Endothelial cell (in vitro differentiated cells): ENCODE data around the gene HOXC11. TPM values are rescaled to one million over a fixed set of nuclear protein-coding genes. Genes with fewer than 3 reads are reported as not detected.
A peak's percentile ranks its signal among the peaks of the same experiment; 100 is the strongest.

Source experiments
- DNase-seq: peaks from one replicate; pipeline ENCODE4 v3.0.0; 2021; ENCODE audit warnings: low spot score
- H3K27ac Mint-ChIP-seq: one replicate; pipeline ENCODE4 v1.8.0; 2021; ENCODE audit warnings: mixed read lengths, inconsistent platforms; ENCODE audit not compliant: unreplicated experiment
- H3K27me3 Mint-ChIP-seq: one replicate; pipeline ENCODE4 v1.8.0; 2021; ENCODE audit warnings: mild to moderate bottlenecking, moderate library complexity, mixed read lengths, inconsistent platforms; ENCODE audit not compliant: unreplicated experiment
- H3K36me3 Mint-ChIP-seq: one replicate; pipeline ENCODE4 v1.8.0; 2021; ENCODE audit warnings: mild to moderate bottlenecking, low read depth, mixed read lengths, inconsistent platforms; ENCODE audit not compliant: unreplicated experiment
- H3K4me1 Mint-ChIP-seq: one replicate; pipeline ENCODE4 v1.8.0; 2021; ENCODE audit warnings: mild to moderate bottlenecking, mixed read lengths, inconsistent platforms; ENCODE audit not compliant: unreplicated experiment
- H3K4me3 Mint-ChIP-seq: one replicate; pipeline ENCODE4 v1.8.0; 2021; ENCODE audit warnings: mild to moderate bottlenecking, mixed read lengths, inconsistent platforms; ENCODE audit not compliant: unreplicated experiment
- H3K9me3 Mint-ChIP-seq: one replicate; pipeline ENCODE4 v1.8.0; 2021; ENCODE audit warnings: mixed read lengths, inconsistent platforms; ENCODE audit not compliant: unreplicated experiment
- total RNA-seq: library from RNA; stranded (reverse); fragmentation: NEBNext Ultra II Directional; extraction: Animal tissue kit (Norgen Biotek cat#: 25700); gene quantifications from one replicate; pipeline ENCODE4 v1.2.1, GENCODE V29; 2021; ENCODE audit not compliant: unreplicated experiment
- TF ChIP-seq, protein P1 (sequence below): fragments of 200-600 bp; sonication (generic); IDR thresholded peaks from one replicate; pipeline ENCODE4 v1.5.0; 2021; ENCODE audit warnings: antibody characterized with exemption; ENCODE audit not compliant: unreplicated experiment

HOXC11 gene
- total RNA-seq, 1 donor from 2014 or later: 0.38 TPM

DNA sequence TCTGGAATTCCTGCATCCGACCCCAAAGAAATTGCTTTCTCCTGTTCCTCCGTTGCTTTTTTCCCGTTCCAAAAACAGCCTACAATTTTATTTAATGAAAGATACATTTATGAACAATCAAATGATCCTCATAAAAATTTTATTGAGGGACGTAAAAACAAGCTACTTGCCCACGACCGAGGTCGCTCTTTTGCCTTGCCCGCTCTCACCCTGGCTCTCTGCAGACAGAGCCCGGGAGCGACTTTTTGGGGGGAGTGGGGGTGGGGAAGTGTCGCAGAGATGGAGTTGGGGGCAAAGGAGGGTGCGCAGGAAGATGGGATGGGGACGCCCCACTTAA, 25.9 kb downstream of the HOXC11 start:
- Mint-ChIP-seq H3K27ac (no peak overlapping the region), H3K4me3 (peak overlapping the region; percentile 37), H3K36me3 (no peaks in the 10 kb centered on the region), H3K4me1 (peaks cover 14% of the 10 kb centered on the region), H3K27me3 (peaks cover 37% of the 10 kb centered on the region), H3K9me3 (no peaks in the 10 kb centered on the region)
- no peak for DNase-seq
- TF ChIP-seq, protein P1, sequence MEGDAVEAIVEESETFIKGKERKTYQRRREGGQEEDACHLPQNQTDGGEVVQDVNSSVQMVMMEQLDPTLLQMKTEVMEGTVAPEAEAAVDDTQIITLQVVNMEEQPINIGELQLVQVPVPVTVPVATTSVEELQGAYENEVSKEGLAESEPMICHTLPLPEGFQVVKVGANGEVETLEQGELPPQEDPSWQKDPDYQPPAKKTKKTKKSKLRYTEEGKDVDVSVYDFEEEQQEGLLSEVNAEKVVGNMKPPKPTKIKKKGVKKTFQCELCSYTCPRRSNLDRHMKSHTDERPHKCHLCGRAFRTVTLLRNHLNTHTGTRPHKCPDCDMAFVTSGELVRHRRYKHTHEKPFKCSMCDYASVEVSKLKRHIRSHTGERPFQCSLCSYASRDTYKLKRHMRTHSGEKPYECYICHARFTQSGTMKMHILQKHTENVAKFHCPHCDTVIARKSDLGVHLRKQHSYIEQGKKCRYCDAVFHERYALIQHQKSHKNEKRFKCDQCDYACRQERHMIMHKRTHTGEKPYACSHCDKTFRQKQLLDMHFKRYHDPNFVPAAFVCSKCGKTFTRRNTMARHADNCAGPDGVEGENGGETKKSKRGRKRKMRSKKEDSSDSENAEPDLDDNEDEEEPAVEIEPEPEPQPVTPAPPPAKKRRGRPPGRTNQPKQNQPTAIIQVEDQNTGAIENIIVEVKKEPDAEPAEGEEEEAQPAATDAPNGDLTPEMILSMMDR: no peak

DNA sequence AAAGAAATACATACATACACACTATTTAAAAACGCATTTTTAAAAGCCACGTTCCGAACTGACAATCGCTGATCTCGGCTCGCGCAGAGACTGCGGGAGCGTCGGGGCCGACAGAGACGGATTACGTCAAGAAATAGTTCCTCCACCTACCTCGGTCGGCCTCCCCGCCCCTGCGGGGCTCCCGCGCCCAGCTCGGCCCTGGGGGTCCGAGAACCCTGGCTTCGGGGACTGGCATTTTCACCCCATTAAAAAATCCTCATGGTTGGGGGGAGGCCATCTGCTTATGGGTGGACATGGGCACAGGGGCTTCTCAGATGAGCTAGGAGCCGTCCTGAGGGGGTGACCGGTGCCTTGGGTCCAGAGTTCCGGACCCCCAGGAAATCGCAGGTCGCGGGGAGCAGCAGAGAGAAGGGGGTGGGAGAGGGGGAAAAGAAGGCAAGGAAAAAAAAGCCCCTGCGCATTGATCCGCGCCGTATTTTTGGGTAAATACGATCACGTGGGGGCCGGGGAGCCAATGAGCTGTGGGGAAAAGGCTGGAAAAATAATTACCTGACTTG, 26.7 kb downstream of the HOXC11 start:
- H3K27me3 Mint-ChIP-seq: peaks cover 34% of the 10 kb centered on the region
- H3K9me3 Mint-ChIP-seq: no peaks in the 10 kb centered on the region
- TF ChIP-seq, protein P1: no peak
- DNase-seq: no peak
- H3K4me1 Mint-ChIP-seq: peaks cover 10% of the 10 kb centered on the region
- H3K36me3 Mint-ChIP-seq: no peaks in the 10 kb centered on the region
- no peak overlapping the region for H3K27ac Mint-ChIP-seq
- H3K4me3 Mint-ChIP-seq: peak overlapping the region; percentile 67

DNA sequence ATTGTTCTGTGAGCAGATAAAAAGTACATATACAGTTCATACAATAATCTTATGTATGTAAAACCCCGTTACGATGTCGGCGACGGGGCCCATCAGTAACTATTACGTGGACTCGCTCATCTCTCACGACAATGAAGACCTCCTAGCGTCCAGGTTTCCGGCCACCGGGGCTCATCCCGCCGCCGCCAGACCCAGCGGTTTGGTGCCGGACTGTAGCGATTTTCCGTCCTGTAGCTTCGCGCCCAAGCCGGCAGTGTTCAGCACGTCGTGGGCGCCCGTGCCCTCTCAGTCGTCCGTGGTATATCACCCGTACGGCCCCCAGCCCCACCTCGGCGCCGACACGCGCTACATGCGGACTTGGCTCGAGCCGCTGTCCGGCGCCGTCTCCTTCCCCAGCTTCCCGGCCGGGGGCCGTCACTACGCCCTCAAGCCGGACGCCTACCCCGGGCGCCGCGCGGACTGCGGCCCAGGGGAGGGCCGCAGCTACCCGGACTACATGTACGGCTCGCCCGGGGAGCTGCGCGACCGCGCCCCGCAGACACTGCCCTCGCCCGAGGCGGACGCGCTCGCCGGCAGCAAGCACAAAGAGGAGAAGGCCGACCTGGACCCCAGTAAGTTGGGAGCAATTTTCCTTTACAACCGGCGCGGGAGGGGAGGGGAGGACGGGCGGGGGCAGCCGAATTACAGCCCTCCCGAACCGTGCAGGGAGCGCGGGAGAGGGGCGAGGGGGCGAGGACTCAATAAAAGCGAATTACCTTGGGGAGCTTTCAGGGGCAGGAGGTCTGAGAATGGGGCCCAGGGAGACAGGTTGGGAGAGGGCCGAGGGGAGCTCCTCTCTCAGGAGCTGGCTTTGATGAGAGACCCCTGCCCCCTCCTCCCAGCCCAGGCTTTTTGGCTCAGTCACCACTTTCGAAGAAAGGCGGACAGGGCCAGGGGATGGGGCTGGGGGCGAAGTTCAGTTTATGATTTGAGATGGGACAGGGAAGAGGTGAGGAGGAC, 27.5 kb downstream of the HOXC11 start, which contains the start of gene HOXC9:
TSS of gene HOXC9 (plus strand) at position 46 of the 999 bp plus-strand sequence. CDS start at position 74, 28 bp downstream.
- no peak for DNase-seq
- H3K4me3 Mint-ChIP-seq: peak within 1 kb of the TSS; percentile 67
- no peaks in the 10 kb centered on the region for H3K36me3 Mint-ChIP-seq
- peaks cover 11% of the 10 kb centered on the region for H3K4me1 Mint-ChIP-seq
- TF ChIP-seq, protein P1: no peak
- peaks cover 30% of the 10 kb centered on the region for H3K27me3 Mint-ChIP-seq
- H3K27ac Mint-ChIP-seq: no peak within 1 kb of the TSS
- no peaks in the 10 kb centered on the region for H3K9me3 Mint-ChIP-seq

DNA sequence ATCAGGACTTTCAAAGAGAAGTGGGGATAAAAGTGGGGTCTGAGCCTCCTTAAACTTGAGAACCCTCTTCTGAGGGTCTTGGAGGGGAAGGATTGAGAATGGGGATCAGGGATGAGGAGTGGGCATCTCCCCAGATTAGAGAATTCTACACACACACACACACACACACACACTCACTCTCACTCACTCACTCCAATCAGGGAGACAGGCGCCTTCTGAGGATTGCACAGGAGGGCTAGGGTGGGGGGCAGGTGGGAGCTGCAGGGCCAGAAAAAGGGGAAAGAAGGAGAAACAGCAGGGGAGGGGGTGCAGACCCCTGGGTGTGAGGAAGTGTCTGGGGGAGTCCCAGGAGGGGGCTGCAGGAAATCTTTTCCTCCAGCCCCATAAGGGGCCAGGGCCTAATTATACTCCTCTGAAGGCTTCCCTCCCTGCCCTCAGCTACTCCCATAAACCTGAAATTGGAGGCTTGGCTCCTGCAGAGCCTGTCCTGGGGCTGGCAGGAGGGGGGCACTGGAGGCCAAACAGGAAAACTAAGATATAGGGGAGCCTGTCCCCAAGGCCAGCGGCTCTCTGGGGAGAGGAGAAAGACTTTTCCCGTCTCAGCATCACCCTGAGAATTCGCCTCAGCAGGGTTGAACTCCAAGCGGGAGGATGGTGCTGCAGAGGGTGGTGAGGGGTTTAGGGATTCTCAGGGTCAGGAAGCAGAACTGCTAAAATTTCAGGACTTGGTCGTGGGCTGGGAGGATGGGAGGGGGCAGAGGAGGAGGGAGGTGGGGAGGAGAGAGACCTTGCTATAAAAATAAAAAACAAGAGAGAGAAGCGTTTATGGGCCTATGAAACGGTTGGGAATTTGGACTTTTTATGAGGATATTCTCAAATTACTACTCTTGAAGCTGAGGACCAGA, 28.6 kb downstream of the HOXC11 start:
- H3K36me3 Mint-ChIP-seq: no peaks in the 10 kb centered on the region
- TF ChIP-seq, protein P1: no peak
- no peaks in the 10 kb centered on the region for H3K9me3 Mint-ChIP-seq
- peaks cover 35% of the 10 kb centered on the region for H3K27me3 Mint-ChIP-seq
- no peak overlapping the region for H3K4me3 Mint-ChIP-seq
- DNase-seq: no peak
- no peak overlapping the region for H3K27ac Mint-ChIP-seq
- H3K4me1 Mint-ChIP-seq: peaks cover 15% of the 10 kb centered on the region
